GM12873 (cell line): Measurements from ENCODE around the gene DUSP16.

Experiments used
- TF ChIP-seq, protein P1 (sequence below): IDR thresholded peaks from 2 replicates; pipeline ENCODE4 v1.5.1; 2012; ENCODE audit warnings: low read depth, mild to moderate bottlenecking, moderate library complexity, low read length, control low read depth; ENCODE audit not compliant: insufficient read depth; ENCODE audit errors: missing control alignments

The DUSP16 gene

DNA sequence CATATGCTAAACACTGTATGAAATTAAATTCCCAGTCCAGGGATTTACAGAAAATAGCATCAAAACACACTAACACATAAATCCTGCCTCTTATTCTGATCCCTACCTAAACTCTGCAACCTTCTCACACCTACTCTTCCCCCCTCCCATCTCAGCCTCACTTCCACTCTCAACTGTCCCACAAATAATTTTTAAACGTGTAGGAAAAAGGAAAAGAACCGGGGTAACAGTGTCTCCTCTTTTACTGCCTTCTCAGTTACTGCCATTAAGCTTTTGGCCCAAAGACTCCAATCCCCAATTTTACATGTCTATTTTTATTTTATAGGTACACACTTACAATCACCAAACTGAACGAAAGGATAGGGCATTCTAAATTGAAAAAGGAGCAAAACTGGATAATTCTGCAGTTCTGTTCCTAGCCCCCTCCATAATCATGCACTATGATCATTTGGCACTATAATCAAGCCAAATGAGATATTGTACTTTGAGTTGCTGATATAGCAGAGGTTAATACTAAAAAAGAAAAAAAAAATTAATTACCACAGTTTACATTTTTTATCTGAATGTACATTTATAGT lies 2.9 kb downstream of the DUSP16 start:
- TF ChIP-seq, protein P1, sequence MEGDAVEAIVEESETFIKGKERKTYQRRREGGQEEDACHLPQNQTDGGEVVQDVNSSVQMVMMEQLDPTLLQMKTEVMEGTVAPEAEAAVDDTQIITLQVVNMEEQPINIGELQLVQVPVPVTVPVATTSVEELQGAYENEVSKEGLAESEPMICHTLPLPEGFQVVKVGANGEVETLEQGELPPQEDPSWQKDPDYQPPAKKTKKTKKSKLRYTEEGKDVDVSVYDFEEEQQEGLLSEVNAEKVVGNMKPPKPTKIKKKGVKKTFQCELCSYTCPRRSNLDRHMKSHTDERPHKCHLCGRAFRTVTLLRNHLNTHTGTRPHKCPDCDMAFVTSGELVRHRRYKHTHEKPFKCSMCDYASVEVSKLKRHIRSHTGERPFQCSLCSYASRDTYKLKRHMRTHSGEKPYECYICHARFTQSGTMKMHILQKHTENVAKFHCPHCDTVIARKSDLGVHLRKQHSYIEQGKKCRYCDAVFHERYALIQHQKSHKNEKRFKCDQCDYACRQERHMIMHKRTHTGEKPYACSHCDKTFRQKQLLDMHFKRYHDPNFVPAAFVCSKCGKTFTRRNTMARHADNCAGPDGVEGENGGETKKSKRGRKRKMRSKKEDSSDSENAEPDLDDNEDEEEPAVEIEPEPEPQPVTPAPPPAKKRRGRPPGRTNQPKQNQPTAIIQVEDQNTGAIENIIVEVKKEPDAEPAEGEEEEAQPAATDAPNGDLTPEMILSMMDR = no peak

DNA sequence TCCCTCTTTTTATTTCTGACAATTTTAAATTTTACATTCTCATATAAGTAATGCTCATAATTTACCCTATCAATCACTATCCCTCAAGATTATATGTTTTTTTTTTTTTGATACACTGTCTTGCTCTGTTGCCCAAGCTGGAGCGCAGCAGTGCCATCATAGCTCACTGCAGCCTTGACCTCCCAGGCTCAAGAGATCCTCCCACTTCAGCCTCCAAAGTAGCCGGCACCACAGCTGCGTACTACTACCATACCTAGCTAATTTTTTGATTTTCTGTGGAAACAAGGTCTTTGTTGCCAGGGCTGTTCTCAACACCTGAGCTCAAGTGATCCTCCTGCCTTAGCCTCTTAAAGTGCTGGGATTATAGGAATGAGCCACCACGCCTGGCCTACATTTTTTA lies 4.4 kb downstream of the DUSP16 start:
- TF ChIP-seq, protein P1 = no peak

DNA sequence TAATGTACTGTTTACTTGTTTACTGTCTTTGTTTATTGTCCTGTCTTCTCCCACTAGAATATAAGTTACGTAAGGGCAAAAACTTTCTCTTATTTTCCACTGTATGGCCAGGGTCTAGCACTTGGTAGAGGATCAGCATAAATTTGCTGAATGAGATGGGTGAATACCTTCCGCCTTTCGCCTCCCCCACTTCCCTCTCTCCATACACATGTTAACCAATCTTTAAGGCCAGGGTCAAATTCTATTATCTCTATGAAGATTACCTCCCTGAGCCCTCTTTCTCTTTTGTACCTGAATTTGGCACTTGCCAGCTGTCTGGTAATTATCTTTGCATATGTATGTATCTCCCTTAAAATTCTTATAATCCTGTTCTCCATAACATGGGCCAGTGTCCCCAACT lies 4.9 kb downstream of the DUSP16 start:
- TF ChIP-seq, protein P1 = no peak

DNA sequence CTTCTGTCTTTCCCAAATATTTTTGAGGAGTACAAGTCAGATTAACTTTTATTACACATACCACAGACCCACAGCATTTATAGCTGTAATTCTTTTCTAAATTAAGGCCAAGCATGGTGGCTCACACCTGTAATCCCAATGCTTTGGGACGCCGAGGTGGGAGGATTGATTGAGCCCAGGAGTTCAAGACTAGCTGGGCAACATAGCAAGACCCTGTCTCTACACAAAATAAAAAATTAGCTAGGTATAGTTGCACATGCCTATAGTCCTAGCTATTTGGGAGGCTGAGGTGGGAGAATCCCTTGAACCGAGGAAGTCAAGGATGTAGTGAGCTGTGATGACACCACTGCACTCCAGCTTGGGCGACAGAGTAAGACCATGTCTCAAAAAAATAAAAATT lies 7.0 kb downstream of the DUSP16 start:
- TF ChIP-seq, protein P1 = no peak

DNA sequence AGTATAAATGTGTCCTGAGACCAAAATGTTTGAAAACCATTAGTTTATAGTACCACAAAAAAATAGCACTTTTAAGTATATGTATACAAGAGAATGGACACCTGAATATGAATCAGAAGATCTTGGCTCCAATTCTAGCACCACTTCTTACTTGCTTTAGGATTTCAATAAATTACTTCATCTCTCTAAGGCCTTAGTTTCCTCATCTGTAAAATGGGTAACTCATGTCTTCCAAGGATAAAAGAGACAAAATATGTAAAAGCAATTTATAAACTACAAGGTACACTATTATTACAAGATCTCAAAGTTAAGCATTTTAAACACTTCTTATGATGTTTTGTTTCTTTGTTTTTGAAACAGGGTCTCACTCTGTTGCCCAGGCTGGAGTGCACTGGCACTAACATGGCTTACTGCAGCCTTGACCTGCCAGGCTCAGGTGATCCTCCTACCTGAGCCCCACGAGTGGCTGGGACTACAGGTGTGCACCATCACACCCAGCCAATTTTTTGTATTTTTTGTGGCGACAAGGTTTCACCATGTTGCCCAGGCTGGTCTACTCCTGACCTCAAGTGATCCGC lies 9.4 kb downstream of the DUSP16 start:
- TF ChIP-seq, protein P1 = no peak

DNA sequence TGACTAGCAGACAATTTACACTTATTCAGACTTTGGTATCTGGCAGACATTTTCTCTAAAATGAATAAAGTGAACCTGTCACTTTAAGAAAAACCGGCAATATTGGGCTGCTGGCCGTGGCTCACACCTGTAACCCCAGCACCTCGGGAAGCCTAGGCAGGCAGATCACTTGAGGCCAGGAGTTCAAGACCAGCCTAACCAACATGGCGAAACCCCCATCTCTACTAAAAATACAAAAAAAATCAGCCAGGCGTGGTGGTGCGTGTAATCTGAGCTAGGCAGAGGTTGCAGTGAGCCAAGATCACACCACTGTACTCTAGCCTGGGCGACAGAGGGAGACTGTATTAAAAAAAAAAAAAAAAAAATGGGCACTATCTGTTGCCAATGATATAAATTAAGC lies 11.5 kb downstream of the DUSP16 start:
- TF ChIP-seq, protein P1 = no peak

DNA sequence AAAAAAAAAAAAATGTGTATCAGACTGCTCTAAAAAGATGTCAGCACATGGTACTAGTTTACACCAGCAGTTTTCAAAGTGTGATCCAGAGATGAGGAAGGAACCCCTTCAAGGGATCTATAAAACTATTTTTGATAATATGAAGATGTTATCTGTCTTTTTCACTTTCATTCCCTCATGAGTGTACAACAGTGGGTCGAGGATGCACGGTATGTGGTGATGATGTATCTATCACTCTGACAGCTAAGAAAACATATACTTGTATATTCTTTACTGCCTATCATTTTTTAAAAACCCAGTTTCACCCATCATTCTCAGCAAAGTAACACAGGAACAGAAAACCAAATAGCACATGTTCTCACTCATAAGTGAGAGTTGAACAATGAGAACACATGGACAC lies 12.4 kb downstream of the DUSP16 start:
- TF ChIP-seq, protein P1 = no peak

DNA sequence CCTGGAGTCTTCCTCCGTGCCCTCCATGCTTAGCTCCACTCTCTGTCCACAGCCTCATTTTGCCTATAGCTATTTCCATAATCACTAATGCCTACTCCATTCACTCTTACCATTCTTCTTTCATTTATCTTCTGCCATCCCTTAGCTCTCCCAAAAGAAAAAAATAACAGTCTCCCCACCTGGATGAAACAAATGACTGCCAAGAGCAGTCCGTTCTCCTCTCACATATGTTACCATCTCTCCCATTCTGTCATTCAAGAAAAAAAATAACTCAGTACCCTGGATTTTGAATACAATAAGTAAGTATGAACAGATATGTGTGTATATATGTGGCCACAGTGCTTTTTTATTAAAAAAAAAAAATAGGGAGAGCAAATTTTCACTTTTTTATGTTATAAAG lies 13.2 kb downstream of the DUSP16 start:
- TF ChIP-seq, protein P1 = no peak
